Measurements from ENCODE around the gene TUBG1. TPM values are rescaled to one million over a fixed set of nuclear protein-coding genes. Genes with fewer than 3 reads are reported as not detected.

Gene TUBG1
- total RNA-seq, 2 donors from 2014 or later: 32.3 to 86.9 TPM

DNA sequence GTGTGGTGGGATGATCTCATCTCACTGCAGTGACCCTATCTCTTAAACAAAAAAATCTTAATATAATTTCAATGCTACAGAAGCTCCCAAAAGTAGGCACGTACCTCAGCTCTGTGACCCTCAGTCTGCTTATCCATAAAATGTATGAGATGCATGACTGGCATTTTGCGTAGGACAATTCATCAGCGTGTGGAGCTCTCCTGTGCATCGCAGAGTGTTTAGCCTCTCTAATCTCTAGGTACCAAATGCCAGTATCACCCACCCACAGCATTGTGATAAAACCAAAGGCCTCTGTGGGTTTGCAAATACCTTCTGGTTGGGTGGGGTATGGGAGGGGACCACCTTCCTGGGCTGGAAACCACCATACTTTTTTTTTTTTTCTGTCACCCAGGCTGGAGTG is 30.6 kb downstream of the TUBG1 start:
- no peaks in the 10 kb centered on the region for H3K27me3 ChIP-seq

GRCh38 chr17:42642336-42642735 is 32.9 kb downstream of the TUBG1 start:
- intact Hi-C loops (cut with DNase I): no loop called here
- Histone ChIP-seq H3K4me3 (no peak overlapping the region), H3K9me3 (no peaks in the 10 kb centered on the region), H3K27me3 (no peaks in the 10 kb centered on the region), H3K36me3 (no peaks in the 10 kb centered on the region), H3K27ac (no peak overlapping the region), H3K9ac (ENCODE audit: low read depth in 2 of 2, low read length in 2 of 2) (no peak overlapping the region), H3K4me1 (no peaks in the 10 kb centered on the region)
- no peak for DNase-seq
- no peak for TF ChIP-seq CTCF (IDR thresholded peaks at IDR 0.05)

More for the DNA sequence above, 30.6 kb downstream of the TUBG1 start:
- no peak overlapping the region for H3K27ac ChIP-seq
- no peaks in the 10 kb centered on the region for H3K9me3 ChIP-seq
- no peak for TF ChIP-seq CTCF (IDR thresholded peaks at IDR 0.05)
- no peaks in the 10 kb centered on the region for H3K36me3 ChIP-seq
- H3K4me3 ChIP-seq: no peak overlapping the region
- no peak for DNase-seq
- intact Hi-C loops (cut with DNase I): no loop called here
- no peaks in the 10 kb centered on the region for H3K4me1 ChIP-seq
- no peak overlapping the region for H3K9ac ChIP-seq (ENCODE audit: low read depth in 2 of 2, low read length in 2 of 2)

DNA sequence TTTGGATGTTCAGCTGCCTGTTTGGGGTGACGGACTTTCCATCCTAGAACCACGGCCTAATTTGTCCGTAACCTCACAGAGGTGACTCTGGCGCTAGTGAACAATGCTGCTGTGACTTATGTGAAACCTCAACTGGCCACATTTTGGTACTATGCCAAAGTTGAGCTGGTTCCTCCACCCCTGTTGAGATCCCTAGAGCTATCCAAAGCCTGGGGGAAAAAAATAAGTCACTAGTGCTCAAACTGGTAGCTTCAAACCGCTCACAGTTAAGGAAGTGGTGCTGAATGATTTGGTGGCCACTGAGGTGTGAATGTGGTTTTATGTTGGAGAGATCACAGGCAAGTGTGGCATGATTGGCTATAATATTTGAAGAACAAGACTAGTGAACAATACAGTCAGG is 38.3 kb downstream of the TUBG1 start:
- Histone ChIP-seq H3K9ac (ENCODE audit: low read depth in 2 of 2, low read length in 2 of 2) (no peak overlapping the region), H3K4me3 (no peak overlapping the region), H3K4me1 (no peaks in the 10 kb centered on the region), H3K36me3 (no peaks in the 10 kb centered on the region), H3K27me3 (no peaks in the 10 kb centered on the region), H3K9me3 (no peaks in the 10 kb centered on the region), H3K27ac (no peak overlapping the region)
- DNase-seq: no peak
- TF ChIP-seq CTCF (IDR thresholded peaks at IDR 0.05): no peak
- intact Hi-C loops (cut with DNase I): no loop called here

DNA sequence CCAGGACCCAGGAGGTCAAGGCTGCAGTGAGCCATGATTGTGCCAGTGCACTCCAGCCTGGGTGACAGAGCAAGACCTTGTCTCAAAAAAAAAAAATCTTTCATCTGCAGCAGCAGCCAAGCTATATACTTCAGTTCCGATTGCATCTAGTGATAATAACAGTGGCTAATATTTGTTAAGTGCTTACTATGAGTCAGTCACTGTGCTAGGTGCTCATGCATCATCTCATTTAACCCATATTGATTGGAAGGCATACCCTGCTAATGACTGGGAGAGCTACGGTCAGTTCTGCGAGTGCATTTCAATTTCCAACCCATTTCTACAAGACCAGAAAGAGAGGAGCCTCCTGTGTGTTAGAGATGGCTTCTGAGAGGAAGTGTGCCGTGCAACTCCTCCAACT is 41.9 kb downstream of the TUBG1 start:
- Histone ChIP-seq H3K9me3 (no peaks in the 10 kb centered on the region), H3K27ac (no peak overlapping the region), H3K9ac (ENCODE audit: low read depth in 2 of 2, low read length in 2 of 2) (no peak overlapping the region), H3K36me3 (no peaks in the 10 kb centered on the region), H3K27me3 (no peaks in the 10 kb centered on the region), H3K4me1 (no peaks in the 10 kb centered on the region), H3K4me3 (no peak overlapping the region)
- no peak for TF ChIP-seq CTCF (IDR thresholded peaks at IDR 0.05)
- no peak for DNase-seq
- intact Hi-C loops (cut with DNase I): no loop called here

DNA sequence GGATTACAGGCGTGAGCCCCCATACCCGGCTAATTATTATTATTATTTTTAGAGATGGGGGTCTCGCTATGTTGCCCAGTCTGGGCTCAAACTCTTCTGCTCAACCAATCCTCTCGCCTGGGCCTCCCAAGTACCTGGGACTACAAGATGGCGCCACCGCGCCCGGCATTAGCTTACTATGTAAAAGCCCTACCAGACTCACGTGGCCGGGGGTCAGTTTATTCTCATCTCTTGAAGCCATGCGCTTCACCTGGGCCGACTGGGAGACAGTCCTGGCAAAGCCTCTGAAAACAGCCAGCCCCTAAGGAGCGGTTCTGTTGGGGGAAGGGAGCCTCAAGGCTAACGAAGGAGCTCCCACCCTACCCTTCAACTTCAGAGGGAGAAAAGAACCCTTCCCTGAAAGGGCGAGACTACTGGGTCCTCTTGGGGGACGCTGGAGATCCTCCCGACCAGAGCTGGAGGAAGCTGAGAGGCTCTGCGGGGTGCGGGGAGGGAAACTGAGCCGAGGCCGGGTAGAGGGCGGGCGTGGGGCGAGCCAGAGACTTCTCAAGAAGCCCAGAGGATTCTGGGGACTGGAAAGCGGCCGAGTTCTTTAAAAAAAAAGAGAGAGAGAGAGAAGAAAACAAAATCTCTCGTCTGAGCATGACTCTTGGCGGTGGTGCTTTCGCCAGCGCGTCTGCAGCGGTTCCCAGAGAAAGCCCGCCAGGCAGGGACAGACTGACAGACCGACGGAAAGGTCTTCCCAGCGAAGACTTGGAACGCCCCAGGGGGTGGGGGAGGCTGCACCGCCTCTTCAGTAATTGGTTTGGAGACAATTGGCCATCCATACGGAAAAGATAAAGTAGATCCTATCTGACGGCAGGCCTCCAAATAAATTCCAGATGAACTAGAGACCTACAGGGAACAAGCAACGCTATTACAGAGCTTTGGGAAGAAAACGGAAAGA is 44.0 kb downstream of the TUBG1 start:
- no peaks in the 10 kb centered on the region for H3K27me3 ChIP-seq
- no peak for TF ChIP-seq CTCF (IDR thresholded peaks at IDR 0.05)
- H3K9ac ChIP-seq (ENCODE audit: low read depth in 2 of 2, low read length in 2 of 2): peak overlapping the region; percentile 9 to 43
- intact Hi-C loops (cut with DNase I): no loop called here
- peak overlapping the region; percentile 22 for H3K27ac ChIP-seq
- H3K4me3 ChIP-seq: peak overlapping the region; percentile 15
- H3K36me3 ChIP-seq: no peaks in the 10 kb centered on the region
- H3K4me1 ChIP-seq: no peaks in the 10 kb centered on the region
- peak; percentile 54 for DNase-seq
- no peaks in the 10 kb centered on the region for H3K9me3 ChIP-seq
